GM12873 (cell line): Measurements from ENCODE around the gene COL6A1.

Experiments
- CTCF ChIP-seq: IDR thresholded peaks from 2 replicates; pipeline ENCODE4 v1.5.1; 2012; ENCODE audit warnings: low read depth, mild to moderate bottlenecking, moderate library complexity, low read length, control low read depth; ENCODE audit not compliant: insufficient read depth; ENCODE audit errors: missing control alignments

The COL6A1 gene

GRCh38 chr21:45993210-45994085 lies 11.9 kb downstream of the COL6A1 start:
- TF ChIP-seq CTCF: no peak

- no peak for TF ChIP-seq CTCF
Observed at GRCh38 chr21:45994086-45994661, 12.6 kb downstream of the COL6A1 start.

- TF ChIP-seq CTCF: no peak
Observed at GRCh38 chr21:45994759-45995685, 13.5 kb downstream of the COL6A1 start.

- no peak for TF ChIP-seq CTCF
Observed at GRCh38 chr21:45995686-45996179, 14.2 kb downstream of the COL6A1 start.

GRCh38 chr21:45996311-45997204 lies 15.0 kb downstream of the COL6A1 start:
- TF ChIP-seq CTCF: no peak

GRCh38 chr21:45997205-45997494 lies 15.6 kb downstream of the COL6A1 start:
- TF ChIP-seq CTCF: no peak
